RKO (cell line): ENCODE measurements around the gene TPGS1.

Experiments used
- DNase-seq: peaks from one replicate; pipeline ENCODE4 v3.0.0-alpha.2; 2016; ENCODE audit warnings: low spot score

Gene TPGS1

GRCh38 chr19:519449-519865, 12.2 kb downstream of the TPGS1 start:
- no peak for DNase-seq

GRCh38 chr19:522726-523125, 15.4 kb downstream of the TPGS1 start:
- DNase-seq: no peak

GRCh38 chr19:524062-524674, 16.9 kb downstream of the TPGS1 start:
- peak; percentile 32 for DNase-seq

GRCh38 chr19:525029-525428, 17.7 kb downstream of the TPGS1 start:
- no peak for DNase-seq

- no peak for DNase-seq
Observed at GRCh38 chr19:525857-526419, 18.6 kb downstream of the TPGS1 start.

DNA sequence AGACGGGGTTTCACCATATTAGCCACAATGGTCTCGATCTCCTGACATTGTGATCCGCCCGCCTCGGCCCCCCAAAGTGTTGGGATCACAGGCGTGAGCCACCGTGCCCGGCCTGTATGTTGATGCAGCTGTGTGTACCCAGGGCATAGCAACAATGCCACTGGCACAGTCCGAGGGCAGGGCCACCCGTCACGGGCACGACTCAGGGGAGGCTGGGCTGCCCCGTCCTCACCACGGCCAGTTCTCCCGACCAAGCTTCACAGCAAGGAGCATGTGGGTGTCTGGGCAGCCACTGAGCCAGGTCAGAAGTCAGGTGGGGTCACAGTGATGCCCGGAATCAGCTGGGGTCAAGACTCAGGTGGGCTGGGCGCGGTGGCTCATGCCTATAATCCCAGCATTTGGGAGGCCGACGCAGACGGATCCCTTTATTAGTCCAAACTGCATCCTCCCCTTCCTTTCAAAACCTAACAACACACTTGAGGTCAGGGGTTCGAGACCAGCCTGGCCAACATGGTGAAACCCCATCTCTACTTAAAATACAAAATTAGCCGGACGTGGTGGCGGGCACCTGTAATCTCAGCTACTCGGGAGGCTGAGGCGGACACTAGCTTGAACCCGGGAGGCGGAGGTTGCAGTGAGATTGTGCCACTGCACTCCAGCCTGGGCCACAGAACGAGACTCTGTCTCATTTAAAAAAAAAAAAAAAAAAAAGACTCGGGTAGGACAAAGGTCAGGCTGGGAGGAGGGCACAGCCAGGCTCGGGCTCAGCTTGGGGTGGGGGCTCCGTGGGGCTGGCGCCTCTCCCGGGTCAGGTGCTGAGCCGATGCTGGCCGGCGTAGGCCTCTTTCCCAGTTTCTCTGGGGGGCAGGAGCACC, 23.1 kb downstream of the TPGS1 start:
- no peak for DNase-seq

DNA sequence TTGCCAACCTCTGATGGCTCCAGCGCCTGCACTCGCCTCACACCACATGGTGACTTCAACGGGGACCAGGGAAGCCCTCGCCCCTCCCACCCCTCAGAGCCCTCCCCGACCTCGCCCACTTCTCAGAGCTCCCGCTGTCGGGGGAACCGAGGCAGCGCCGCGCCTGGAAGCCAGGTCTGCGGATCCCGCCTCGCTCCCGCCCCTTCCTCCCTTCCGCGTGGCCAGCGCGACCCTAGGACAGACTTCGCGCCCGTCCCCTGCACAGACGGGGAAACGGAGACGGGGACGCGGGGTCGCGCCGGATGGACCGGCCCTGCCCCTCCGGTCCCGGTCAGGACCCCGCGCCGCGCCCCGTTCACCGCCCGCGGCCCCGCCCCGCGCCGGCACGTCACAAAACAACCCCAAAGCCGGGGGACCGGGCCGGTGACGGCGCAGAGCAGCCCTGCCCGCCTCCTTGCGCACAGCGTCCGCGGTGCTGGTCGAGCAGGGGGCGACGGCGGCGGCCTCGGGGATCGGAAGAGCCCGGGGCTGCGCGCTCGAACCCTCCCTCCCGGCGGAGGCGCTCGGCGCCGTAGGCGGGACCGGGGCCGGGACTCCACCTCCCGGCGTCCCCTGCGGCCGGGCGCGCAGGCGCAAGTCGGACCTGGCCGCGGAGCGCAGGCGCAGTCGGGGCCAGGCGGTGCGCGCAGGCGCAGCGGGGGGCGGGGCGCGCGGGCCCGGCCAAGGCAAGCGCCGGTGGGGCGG, 23.9 kb downstream of the TPGS1 start:
- DNase-seq: peak; percentile 89

GRCh38 chr19:531753-532560, 24.7 kb downstream of the TPGS1 start, which contains the start of gene CDC34:
Gene CDC34 (plus strand): TSS chr19:531760. CDS start chr19:531932, 172 bp downstream.
- DNase-seq: no peak

DNA sequence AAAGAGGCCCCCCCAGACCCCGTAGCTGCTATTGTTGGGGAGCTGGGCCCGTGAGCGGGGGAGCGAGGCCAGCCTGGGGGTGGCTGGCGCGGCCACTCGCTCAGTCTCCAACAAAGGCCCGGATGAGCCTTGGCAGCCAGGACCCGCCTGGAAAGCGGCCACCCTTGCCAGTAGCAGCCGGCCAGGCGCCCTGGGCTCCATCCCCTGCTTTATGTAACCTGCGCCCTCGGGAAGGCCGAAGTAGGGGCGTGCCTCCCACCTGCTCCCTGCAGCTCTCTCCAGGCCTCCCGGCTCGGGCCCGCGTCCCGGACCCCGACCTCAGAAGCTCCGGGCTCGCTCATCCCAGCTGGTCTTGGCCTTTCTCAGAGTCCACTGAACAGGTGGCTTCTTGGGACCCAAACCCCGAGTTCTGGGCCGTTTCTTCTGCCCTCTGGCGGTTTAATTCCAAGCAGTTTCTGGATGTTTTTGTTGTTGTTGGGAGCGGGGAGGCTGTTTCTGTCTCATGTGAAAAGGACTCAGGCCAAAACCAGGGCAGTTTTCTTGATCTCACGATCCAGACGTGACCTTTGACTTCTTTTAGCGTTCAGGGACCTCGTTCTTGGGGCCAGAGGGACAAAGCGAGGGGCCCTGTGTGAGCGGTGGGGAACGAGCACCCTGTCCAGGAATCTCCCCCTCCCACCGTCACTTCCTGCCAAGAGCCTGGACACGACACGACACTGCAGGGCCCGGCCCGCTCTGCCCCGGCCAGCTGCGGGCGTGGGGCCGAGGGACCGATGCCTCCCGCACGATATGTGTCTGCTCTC, 25.5 kb downstream of the TPGS1 start:
- DNase-seq: peak; percentile 83

GRCh38 chr19:533364-534058, 26.2 kb downstream of the TPGS1 start:
- no peak for DNase-seq

- no peak for DNase-seq
Observed at GRCh38 chr19:534088-534487, 26.8 kb downstream of the TPGS1 start.

DNA sequence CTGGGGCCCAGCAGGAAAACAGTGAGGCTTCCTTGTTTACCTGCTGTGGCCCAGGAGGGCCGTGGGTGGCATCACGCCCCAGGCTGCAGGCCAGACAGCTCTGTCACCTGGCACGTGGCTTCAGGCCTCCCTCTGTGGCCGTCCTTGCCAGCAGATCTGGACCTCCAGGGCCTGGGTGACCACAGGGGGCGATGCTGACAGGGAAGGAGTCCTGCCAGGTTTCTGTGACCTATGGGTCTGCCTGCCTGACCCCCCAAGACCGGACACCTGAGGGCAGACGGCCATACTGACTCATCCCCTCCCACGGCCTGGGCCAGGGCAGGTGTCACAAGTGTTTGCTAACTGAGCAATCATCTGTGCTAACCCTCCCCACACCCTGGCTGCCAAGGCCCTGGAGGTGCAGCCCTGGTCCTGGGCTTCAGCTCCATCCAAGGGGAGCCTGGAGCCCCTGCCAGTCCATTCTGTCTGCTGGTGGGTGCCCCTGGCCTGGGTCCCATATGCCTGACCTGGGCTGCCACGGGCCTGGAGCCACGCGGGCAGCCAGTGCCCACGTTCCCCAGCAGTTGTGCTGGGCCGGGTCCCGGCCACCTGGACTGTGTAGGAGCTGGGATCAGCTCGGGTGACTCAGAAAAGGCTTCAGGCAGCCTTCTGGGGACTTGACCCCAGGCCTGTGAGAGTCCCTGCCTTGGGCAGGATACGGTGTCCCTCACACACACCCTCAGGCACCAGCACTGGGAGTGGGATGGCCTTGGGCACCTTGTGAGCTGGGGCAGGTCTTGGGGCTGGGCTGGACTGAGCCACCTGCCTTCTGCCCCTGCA, 27.9 kb downstream of the TPGS1 start:
- peak; percentile 21 for DNase-seq

DNA sequence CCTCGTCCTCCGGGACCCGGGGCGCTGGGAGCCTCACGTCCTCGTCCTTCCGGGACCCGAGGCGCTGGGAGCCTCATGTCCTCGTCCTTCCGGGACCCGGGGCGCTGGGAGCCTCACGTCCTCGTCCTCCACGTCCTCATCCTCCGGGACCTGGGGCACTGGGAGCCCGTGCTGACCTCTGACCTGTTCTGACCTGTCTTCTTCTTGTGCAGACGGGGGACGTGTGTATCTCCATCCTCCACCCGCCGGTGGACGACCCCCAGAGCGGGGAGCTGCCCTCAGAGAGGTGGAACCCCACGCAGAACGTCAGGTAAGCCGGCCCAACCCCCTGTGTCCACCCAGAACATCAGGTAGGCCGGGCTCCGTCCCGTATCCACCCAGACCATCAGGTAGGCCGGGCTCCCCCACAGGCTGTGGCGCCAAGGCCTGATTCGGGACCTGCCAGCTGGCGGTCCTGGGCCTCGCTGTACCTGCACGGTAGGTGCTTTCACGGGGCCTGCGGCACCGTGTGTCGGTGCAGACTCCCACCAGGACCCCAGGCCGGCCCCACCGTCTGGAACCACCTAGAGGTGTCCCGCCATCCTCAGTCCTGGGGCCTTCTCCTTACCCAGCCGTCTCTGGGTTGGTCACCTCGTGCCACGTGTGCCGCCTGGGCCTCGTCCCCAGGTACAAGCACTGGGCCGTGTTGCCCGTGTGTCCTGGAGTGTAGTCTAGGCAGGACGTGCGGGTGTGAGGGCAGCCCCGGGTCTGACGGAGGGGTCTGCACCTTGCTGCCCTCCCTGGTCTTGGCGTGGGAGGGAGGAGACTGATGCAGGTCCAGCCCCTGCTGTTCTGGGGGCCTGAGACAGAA, 29.0 kb downstream of the TPGS1 start:
- DNase-seq: no peak

- no peak for DNase-seq
Observed at GRCh38 chr19:536881-537404, 29.6 kb downstream of the TPGS1 start.

GRCh38 chr19:538641-539428, 31.5 kb downstream of the TPGS1 start:
- DNase-seq: no peak

DNA sequence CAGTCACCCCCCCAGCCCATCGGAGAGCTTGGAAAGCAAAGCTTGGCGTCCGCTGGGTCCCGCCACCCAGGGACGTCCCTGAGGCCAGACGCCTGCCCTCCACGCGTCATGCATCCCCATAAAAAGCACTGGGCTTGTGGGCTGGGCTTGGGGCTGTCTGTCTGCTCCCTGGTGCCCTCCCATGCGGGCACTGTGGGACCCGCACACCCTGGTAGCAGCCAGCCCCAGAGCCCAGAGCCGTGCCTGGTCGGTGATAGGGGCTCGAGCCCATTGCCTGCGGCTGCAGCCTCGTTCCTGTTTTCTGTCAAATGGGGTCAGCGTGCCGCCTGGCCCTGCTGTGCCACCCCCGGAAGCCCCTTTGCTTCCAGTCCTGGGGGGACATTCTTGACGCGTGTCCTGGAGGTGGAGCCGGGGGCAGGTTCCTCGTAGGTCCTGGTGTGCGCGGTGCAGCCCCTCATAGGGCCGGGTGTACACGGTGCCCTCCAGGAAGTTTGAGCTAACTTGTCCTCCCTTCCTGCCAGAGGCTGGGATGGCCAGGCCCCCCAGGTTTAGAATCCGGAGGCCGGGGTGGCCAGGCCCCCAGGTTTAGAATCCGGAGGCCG, 32.2 kb downstream of the TPGS1 start:
- no peak for DNase-seq
